GM19240 (cell line): ENCODE results near the gene IQCN.

Source experiments
- DNase-seq: peaks from one replicate; pipeline ENCODE4 v3.0.0; 2011; ENCODE audit warnings: low spot score; ENCODE audit not compliant: insufficient read length

Gene IQCN

DNA sequence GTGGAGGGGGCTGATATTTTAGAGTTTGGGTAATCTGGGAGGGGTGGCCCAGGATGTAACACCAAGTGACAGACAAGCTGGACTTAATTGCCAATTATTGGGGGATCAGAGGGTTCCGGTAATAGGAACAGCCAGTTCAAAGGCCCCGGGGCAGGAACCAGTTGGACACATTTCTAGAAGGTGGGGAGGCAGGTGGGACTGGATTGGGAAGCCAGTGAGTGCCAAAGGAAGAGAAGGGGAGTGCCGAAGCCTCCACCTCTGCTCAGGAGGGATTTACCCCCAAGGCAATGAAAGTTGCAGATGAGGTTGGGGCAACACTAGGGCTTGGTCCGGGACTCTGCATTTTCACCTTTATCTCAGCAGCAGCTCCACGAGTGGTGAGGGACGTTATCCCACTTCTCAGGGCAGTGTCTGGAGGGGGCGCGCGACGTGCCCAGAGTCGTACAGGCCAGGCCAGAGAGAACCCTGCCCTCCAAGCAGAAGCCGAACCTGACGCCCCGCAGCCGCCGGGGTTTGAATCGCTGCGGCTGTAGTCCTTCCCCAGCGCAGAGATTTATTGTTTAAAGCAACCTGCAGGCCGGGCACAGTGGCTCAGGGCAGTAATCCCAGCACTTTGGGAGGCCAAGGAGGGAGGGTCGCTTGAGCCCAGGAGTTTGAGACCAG is 12.9 kb upstream of the IQCN start:
- no peak for DNase-seq

GRCh38 chr19:18284712-18285360 is 10.6 kb upstream of the IQCN start:
- no peak for DNase-seq

GRCh38 chr19:18283338-18283737 is 9.1 kb upstream of the IQCN start:
- no peak for DNase-seq

GRCh38 chr19:18282788-18283141 is 8.5 kb upstream of the IQCN start:
- DNase-seq = no peak

- DNase-seq = no peak
Observed at GRCh38 chr19:18282021-18282787, 8.0 kb upstream of the IQCN start.

- DNase-seq = peak; percentile 94
Observed at GRCh38 chr19:18281082-18282020, 7.1 kb upstream of the IQCN start, which contains the start of gene JUND. Gene JUND (minus strand): TSS chr19:18281622. CDS start chr19:18281484, 138 bp downstream.

DNA sequence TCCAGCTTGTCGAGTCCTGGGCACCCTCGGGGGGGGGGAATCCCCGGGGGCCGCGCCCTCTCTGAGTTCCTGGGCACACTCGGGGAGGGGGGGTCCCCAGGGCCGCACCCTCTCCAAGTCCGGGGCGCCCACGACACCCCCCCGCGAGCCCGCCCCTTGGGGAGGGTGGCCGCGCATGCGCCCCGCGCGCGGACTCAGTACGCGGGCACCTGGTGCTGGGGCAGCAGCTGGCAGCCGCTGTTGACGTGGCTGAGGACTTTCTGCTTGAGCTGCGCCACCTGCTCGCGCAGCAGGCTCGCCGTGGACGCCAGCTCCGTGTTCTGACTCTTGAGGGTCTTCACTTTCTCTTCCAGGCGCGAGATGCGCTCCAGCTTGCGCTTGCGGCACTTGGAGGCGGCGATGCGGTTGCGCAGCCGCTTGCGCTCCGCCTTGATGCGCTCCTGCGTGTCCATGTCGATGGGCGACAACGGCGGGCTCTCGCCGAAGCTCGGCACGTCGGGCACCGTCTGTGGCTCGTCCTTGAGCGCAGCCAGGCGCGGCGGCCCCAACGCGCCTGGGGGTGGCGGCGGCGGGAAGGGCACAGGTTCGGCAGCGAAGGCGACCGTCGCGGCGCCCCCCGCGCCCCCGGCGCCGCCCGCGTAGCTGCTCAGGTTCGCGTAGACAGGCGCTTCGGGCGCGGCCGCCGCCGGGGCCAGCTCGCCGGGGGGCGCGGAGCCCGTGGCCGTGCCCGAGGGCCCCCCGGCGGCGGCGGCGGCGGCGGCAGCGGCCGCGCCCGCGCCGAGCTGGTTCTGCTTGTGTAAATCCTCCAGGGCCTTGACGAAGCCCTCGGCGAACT is 6.2 kb upstream of the IQCN start:
- DNase-seq = peak; percentile 75

- peak; percentile 97 for DNase-seq
Observed at GRCh38 chr19:18279516-18280246, 5.4 kb upstream of the IQCN start.

DNA sequence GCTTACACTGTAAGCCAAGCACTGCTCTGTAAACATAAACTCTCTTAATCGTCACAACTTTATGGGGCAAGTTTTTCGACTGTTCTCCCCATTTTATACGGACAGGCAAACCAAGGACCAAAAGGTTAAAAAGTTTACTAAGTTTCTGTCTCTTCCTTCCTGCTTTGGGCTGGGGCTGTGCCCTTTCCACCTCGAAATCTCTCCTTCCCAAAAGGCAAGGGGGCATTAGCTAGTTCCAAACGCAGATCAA is 4.9 kb upstream of the IQCN start:
- no peak for DNase-seq

GRCh38 chr19:18278521-18279265 is 4.4 kb upstream of the IQCN start:
- DNase-seq = no peak

GRCh38 chr19:18274781-18275356 is 617 bp upstream of the IQCN start:
- DNase-seq = no peak

DNA sequence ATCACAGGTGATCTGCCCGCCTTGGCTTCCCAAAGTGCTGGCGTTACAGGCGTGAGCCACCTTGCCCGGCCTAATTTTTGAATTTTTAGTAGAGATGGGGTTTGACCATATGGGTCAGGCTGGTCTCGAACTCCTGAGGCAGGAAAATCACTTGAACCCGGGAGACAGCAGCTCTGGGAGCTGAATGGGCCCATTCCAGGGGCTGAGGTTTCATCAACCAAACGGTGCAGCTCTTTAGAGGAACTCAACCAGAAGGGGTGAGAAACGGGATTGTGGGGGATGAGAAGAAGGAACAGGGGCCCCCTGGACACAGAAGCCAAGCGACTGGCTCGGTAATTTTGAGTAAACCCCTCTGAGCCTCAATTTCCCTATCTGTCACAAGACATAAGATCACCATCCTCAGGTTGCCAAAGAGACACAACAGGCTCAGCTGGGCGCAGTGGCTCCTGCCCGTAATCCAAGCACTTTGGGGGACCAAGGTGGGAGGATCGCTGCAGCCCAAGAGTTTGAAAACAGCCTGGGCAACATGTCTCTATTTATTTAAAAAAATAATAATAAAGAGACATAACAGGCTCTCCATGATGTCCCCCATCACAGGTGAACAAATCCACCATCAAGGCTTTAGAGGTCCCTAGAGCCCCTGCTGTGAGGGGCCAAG is 562 bp downstream of the IQCN start:
- DNase-seq = no peak

GRCh38 chr19:18271433-18271841 is 2.8 kb downstream of the IQCN start:
- no peak for DNase-seq

DNA sequence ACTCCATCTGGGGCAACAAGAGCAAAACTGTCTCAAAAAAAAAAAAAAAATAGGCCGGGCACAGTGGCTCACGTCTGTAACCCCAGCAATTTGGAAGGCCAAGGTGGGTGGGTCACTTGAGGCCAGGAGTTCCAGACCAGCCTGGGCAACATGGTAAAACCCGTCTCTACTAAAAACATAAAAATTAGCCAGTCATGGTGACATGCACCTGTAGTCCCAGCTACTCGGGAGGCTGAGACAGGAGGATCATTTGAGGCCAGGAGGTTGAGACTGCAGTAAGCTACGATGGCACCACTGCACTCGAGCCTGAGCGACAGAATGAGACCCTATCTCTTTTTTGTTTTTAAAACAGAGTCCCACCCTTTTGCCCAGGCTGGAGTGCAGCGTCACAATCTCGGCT is 3.9 kb downstream of the IQCN start:
- no peak for DNase-seq

DNA sequence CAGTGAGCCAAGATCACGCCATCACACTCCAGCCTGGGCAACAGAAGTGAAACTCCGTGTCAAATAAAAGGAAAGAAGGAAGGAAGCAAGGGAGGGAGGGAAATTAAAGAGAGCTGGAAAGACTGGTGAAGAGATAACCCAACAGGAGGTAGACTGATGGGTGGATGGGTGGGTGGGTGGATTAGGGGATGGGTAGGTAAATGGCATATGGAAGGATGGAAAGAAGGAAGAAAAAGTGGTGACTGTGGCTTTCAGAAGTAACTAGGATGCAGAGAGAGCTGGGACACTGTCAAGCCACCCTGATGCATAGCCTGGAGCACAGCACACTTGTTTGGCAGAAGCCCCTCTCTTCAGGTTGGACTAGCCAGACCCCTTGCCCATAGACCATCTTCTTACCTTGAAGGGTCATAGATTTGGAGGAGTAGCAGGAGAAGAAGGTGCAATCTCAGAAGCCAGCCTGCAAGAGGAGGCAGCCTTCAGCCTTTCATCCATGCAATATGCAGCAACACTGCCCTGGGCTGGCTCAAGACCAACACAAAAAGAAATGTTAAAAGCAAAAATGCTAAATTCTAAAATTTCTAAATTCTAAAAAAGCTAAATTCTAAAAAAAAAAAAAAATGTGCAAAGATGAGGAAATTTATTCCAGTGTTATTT is 5.1 kb downstream of the IQCN start:
- DNase-seq = no peak

DNA sequence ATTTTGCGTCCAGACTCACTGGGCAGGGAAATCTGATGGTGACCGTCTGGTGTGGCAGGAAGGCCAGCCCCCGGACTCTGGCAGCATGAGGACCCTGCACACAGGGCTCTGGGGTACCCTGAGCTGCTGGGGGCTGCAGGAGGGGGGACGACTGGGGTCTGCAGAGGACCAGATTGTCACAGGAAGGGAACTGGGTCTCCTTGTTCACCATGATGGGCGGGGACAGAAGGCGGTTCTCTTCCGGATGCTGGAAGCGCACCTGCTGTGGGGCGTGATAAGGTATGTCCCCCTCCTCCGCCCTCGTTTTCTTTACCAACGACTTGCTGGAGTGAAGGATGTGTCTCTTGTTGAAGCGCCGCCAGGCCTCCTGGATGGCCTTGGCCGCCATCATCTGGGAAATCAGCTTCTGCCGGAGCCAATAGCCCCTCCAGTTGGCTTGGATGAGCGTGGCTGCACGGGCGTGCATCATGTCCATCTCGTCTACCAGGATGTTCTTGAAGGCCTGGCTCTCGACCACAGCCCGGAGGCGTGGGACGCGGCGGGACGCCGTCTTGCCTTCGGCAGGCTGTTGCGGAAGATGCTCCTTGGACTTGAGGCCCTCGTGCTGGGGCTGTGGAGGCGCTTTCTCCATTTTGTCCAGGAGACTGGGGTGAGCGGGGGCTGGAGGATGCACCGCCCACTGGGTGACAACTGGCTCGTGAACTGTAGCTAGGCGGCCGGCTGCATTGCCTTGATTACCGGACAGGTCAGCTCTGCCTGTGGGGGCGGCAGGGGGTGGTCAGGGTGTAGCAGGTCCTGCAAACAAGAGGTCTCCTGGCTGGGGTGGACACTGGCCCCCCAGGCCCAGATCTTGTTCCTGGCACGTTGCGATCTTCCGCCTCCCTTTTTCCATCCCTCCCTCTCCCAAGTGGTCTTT is 7.2 kb downstream of the IQCN start:
- no peak for DNase-seq

- no peak for DNase-seq
Observed at GRCh38 chr19:18265582-18265981, 8.7 kb downstream of the IQCN start.
